OCI-LY1 (cell line): ENCODE results near the gene ANKRD52.

Source experiments
- H2AFZ ChIP-seq: fragments of 200-600 bp; sonication (generic), shearing (Covaris generic); 2 replicates; pipeline ENCODE4 v1.6.0; 2014; ENCODE audit warnings: antibody characterized with exemption, mild to moderate bottlenecking, low read length
- H3F3A ChIP-seq: fragments of 200-600 bp; sonication (generic), shearing (Covaris generic); 2 replicates; pipeline ENCODE4 v1.6.0; 2014; ENCODE audit warnings: mild to moderate bottlenecking, antibody characterized with exemption, low read length, moderate library complexity; ENCODE audit not compliant: insufficient read depth
- H3K27ac ChIP-seq: fragments of 200-600 bp; sonication (generic); 2 replicates; pipeline ENCODE4 v1.5.1; 2014; ENCODE audit warnings: low read length, mixed run types, mild to moderate bottlenecking, low read depth; ENCODE audit not compliant: poor library complexity, severe bottlenecking
- H3K27me3 ChIP-seq: fragments of 200-600 bp; sonication (generic); 2 replicates; pipeline ENCODE4 v1.6.0; 2014; ENCODE audit warnings: antibody characterized with exemption, mild to moderate bottlenecking, low read length, moderate library complexity; ENCODE audit not compliant: insufficient read depth
- H3K36me3 ChIP-seq: fragments of 200-600 bp; sonication (generic); 2 replicates; pipeline ENCODE4 v1.6.1; 2014; ENCODE audit warnings: mild to moderate bottlenecking, antibody characterized with exemption, low read length, moderate library complexity, mixed read lengths; ENCODE audit not compliant: insufficient read depth
- H3K4me1 ChIP-seq: fragments of 200-600 bp; sonication (generic); 2 replicates; pipeline ENCODE4 v1.5.1; 2014; ENCODE audit warnings: mild to moderate bottlenecking, low read length, moderate library complexity; ENCODE audit not compliant: insufficient read depth, severe bottlenecking
- H3K4me2 ChIP-seq: fragments of 200-600 bp; sonication (generic), shearing (Covaris generic); 2 replicates; pipeline ENCODE4 v1.6.1; 2014; ENCODE audit warnings: low read length
- H3K4me3 ChIP-seq: fragments of 200-600 bp; sonication (generic); 2 replicates; pipeline ENCODE4 v1.5.1; 2014; ENCODE audit warnings: low read length, low read depth, mild to moderate bottlenecking, mixed read lengths; ENCODE audit not compliant: poor library complexity, severe bottlenecking
- H3K79me2 ChIP-seq: fragments of 200-600 bp; shearing (Covaris generic); 2 replicates; pipeline ENCODE4 v1.6.1; 2016; ENCODE audit warnings: mixed run types, low read length, mixed read lengths; ENCODE audit not compliant: insufficient read depth
- H3K9ac ChIP-seq: fragments of 200-600 bp; sonication (generic), shearing (Covaris generic); 2 replicates; pipeline ENCODE4 v1.6.1; 2014; ENCODE audit warnings: mild to moderate bottlenecking, low read length, mixed read lengths
- H3K9me2 ChIP-seq: fragments of 200-600 bp; sonication (generic), shearing (Covaris generic); 2 replicates; pipeline ENCODE4 v1.6.1; 2014; ENCODE audit warnings: low read depth, mild to moderate bottlenecking, low read length, mixed read lengths
- H3K9me3 ChIP-seq: fragments of 200-600 bp; shearing (Covaris generic); 2 replicates; pipeline ENCODE4 v1.6.1; 2014; ENCODE audit warnings: low read length, mixed read lengths
- H4K20me1 ChIP-seq: fragments of 200-600 bp; sonication (generic), shearing (Covaris generic); 2 replicates; pipeline ENCODE4 v1.6.0; 2016; ENCODE audit warnings: mild to moderate bottlenecking, low read length; ENCODE audit not compliant: insufficient read depth
- CTCF ChIP-seq: fragments of 200-600 bp; sonication (generic), shearing (Covaris generic); IDR thresholded peaks from 2 replicates; pipeline ENCODE4 v1.5.1; 2017; ENCODE audit warnings: mild to moderate bottlenecking, antibody characterized with exemption, low read length, moderate library complexity, mixed read lengths
- EZH2 ChIP-seq: fragments of 200-600 bp; sonication (generic), shearing (Covaris generic); IDR thresholded peaks from 2 replicates; pipeline ENCODE4 v1.8.0; 2017; ENCODE audit warnings: borderline replicate concordance, mixed run types, mild to moderate bottlenecking, antibody characterized with exemption, low read length, moderate library complexity, mixed read lengths

Gene ANKRD52

GRCh38 chr12:56230432-56231183 lies 27.6 kb downstream of the ANKRD52 start:
- Histone ChIP-seq H3K36me3 (no peaks in the 10 kb centered on the region), H3K9me2 (no peaks in the 10 kb centered on the region), H3F3A (no peaks in the 10 kb centered on the region), H3K4me1 (no peaks in the 10 kb centered on the region), H3K27ac (no peak overlapping the region), H4K20me1 (no peaks in the 10 kb centered on the region), H3K9ac (no peak overlapping the region), H3K27me3 (no peaks in the 10 kb centered on the region), H3K4me3 (no peak overlapping the region), H3K4me2 (no peak overlapping the region), H2AFZ (no peak overlapping the region), H3K79me2 (no peaks in the 10 kb centered on the region), H3K9me3 (no peaks in the 10 kb centered on the region)
- TF ChIP-seq EZH2 (no peak), CTCF (no peak)

DNA sequence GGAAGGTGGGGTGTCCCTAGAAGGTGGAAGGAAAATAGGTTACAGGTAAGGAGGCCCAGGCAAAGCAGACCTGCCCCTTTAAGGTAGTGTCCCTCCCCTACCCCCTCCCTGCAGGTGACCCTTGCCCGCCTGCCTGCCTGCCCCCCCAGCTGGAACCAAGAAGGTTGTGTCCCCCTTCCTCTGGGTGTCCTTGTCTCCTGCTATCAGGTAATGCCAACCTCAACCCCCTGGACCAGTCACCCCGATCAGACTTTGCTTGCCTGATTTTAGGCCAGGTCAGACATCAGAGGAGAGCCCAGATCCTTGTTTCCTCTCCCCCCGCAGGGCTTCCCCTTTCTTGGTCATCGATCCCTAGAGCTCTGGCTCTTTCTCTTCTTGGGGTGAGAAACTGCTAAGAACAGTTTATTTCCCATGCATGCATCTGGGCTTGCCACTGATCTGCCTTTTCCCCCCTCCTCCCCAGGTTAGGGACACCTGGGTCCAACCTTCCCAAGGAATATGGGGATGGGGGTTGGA lies 28.2 kb downstream of the ANKRD52 start, which contains the start of gene SLC39A5:
Gene SLC39A5, plus strand, starts transcription at position 136 of the 516 bp plus-strand sequence. CDS start 1,224 bp downstream, outside the sequence.
- Histone ChIP-seq H4K20me1 (no peaks in the 10 kb centered on the region), H3K9me3 (no peaks in the 10 kb centered on the region), H3K27ac (no peak within 1 kb of the TSS), H3K9ac (no peak within 1 kb of the TSS), H3K4me2 (no peak within 1 kb of the TSS), H3K36me3 (no peaks in the 10 kb centered on the region), H3K4me1 (peaks cover 5% of the 10 kb centered on the region), H3F3A (no peaks in the 10 kb centered on the region), H2AFZ (no peak within 1 kb of the TSS), H3K4me3 (no peak within 1 kb of the TSS), H3K27me3 (no peaks in the 10 kb centered on the region), H3K79me2 (no peaks in the 10 kb centered on the region), H3K9me2 (no peaks in the 10 kb centered on the region)
- no peak for TF ChIP-seq CTCF
- no peak for TF ChIP-seq EZH2

DNA sequence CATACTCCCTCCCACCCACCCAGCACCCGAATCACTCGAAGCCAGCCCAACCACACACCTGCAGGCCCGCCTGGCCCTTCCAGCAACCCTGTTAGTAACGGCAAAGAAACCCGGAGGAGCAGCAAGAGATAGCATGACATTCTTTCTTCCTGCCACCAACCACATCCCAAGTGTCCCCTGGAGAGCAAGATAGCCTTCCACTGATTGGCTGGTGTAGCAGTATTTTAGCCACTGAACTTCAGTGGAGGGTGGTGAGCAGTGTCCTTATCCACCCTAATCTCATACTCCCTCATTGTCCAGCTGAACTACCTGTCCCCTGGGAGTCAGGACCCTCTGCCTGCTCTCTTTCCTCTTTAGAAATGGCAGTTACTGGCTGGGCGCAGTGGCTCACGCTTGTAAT lies 29.1 kb downstream of the ANKRD52 start:
- H3K9me3 ChIP-seq = no peaks in the 10 kb centered on the region
- no peaks in the 10 kb centered on the region for H4K20me1 ChIP-seq
- no peak for TF ChIP-seq EZH2
- H3K36me3 ChIP-seq = no peaks in the 10 kb centered on the region
- H2AFZ ChIP-seq = no peak overlapping the region
- no peak overlapping the region for H3K4me2 ChIP-seq
- H3K9ac ChIP-seq = no peak overlapping the region
- no peaks in the 10 kb centered on the region for H3K79me2 ChIP-seq
- no peaks in the 10 kb centered on the region for H3K9me2 ChIP-seq
- H3K4me3 ChIP-seq = no peak overlapping the region
- peaks cover 12% of the 10 kb centered on the region for H3K4me1 ChIP-seq
- no peak overlapping the region for H3K27ac ChIP-seq
- H3K27me3 ChIP-seq = no peaks in the 10 kb centered on the region
- H3F3A ChIP-seq = no peaks in the 10 kb centered on the region
